OCI-LY3 (cell line): ENCODE data around the gene SMO.

Experiments used
- H2AFZ ChIP-seq: fragments of 200-600, 300-600 bp; shearing (Covaris generic); 2 replicates; pipeline ENCODE4 v1.6.0; 2014; ENCODE audit warnings: antibody characterized with exemption, low read depth, low read length
- H3K27ac ChIP-seq: fragments of 200-600, 300-600 bp; sonication (generic); 2 replicates; pipeline ENCODE4 v1.5.1; 2014; ENCODE audit warnings: mild to moderate bottlenecking, low read length, moderate library complexity, mixed read lengths
- H3K27me3 ChIP-seq: fragments of 200-600, 300-600 bp; sonication (generic); 2 replicates; pipeline ENCODE4 v1.6.1; 2014; ENCODE audit warnings: low read depth, low read length, mixed read lengths
- H3K36me3 ChIP-seq: fragments of 200-600, 300-600 bp; sonication (generic); replicated peaks from 2 replicates; pipeline ENCODE3; 2014; ENCODE audit warnings: low read depth, low read length, mixed read lengths
- H3K4me1 ChIP-seq: fragments of 300-600, 200-600 bp; sonication (generic); 2 replicates; pipeline ENCODE4 v1.6.1; 2014; ENCODE audit warnings: low read length, mixed read lengths
- H3K4me2 ChIP-seq: fragments of 200-600, 300-600 bp; sonication (generic); 2 replicates; pipeline ENCODE4 v1.6.1; 2014; ENCODE audit warnings: low read length, mixed read lengths
- H3K4me3 ChIP-seq: fragments of 300-600, 200-600 bp; sonication (generic); 2 replicates; pipeline ENCODE4 v1.5.1; 2014; ENCODE audit warnings: antibody characterized with exemption, mild to moderate bottlenecking, low read length, moderate library complexity
- H3K79me2 ChIP-seq: fragments of 300-600, 200-600 bp; shearing (Covaris generic); 2 replicates; pipeline ENCODE4 v1.6.1; 2014; ENCODE audit warnings: mild to moderate bottlenecking, low read length, mixed read lengths
- H3K9ac ChIP-seq: fragments of 300-600, 200-600 bp; shearing (Covaris generic); 2 replicates; pipeline ENCODE4 v1.6.0; 2014; ENCODE audit warnings: mild to moderate bottlenecking, low read length, moderate library complexity
- H3K9me3 ChIP-seq: fragments of 200-600, 300-600 bp; shearing (Covaris generic); 2 replicates; pipeline ENCODE4 v1.6.1; 2014; ENCODE audit warnings: low read length, mixed read lengths; ENCODE audit not compliant: insufficient read depth
- H4K20me1 ChIP-seq: fragments of 200-600, 300-600 bp; sonication (generic); 2 replicates; pipeline ENCODE4 v1.6.1; 2016; ENCODE audit warnings: low read length, mixed read lengths; ENCODE audit not compliant: insufficient read depth
- EZH2phosphoT487 ChIP-seq: fragments of 200-600 bp; shearing (Covaris generic); IDR thresholded peaks from 2 replicates; pipeline ENCODE4 v1.6.1; 2018; ENCODE audit warnings: antibody characterized with exemption, mixed run types, low read depth
- TF ChIP-seq, protein P1 (sequence below): fragments of 200-600, 300-600 bp; sonication (generic); IDR thresholded peaks from 2 replicates; pipeline ENCODE4 v1.5.1; 2014; ENCODE audit warnings: antibody characterized with exemption, low read length, low read depth

Gene SMO

DNA sequence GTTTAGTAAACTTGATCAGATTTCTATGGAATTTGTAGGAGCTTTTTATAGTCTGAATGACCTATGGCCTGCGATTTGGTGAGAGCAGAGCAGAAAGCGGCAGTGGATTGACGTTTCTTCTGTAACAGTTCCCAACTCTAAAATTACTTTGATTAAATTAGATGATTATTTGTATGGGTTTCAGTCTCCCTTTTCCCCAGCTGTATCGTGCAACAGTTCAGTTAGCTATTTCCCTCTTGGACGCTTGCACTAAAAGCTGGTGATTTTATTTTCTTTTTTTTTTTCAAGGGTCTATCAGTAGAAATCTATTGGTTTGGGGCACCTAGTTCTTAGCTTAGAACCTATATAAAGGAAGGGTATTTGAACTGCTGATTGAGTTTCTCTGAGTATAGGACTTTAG is 43.2 kb downstream of the SMO start:
- Histone ChIP-seq H3K9ac (no peak overlapping the region), H3K4me2 (no peak overlapping the region), H3K27ac (no peak overlapping the region), H3K9me3 (no peaks in the 10 kb centered on the region), H3K27me3 (no peaks in the 10 kb centered on the region), H4K20me1 (no peaks in the 10 kb centered on the region), H3K36me3 (no peaks in the 10 kb centered on the region), H2AFZ (no peak overlapping the region), H3K4me1 (peaks cover 12% of the 10 kb centered on the region), H3K79me2 (no peaks in the 10 kb centered on the region), H3K4me3 (no peak overlapping the region)
- TF ChIP-seq EZH2phosphoT487, result no peak
- TF ChIP-seq, protein P1, sequence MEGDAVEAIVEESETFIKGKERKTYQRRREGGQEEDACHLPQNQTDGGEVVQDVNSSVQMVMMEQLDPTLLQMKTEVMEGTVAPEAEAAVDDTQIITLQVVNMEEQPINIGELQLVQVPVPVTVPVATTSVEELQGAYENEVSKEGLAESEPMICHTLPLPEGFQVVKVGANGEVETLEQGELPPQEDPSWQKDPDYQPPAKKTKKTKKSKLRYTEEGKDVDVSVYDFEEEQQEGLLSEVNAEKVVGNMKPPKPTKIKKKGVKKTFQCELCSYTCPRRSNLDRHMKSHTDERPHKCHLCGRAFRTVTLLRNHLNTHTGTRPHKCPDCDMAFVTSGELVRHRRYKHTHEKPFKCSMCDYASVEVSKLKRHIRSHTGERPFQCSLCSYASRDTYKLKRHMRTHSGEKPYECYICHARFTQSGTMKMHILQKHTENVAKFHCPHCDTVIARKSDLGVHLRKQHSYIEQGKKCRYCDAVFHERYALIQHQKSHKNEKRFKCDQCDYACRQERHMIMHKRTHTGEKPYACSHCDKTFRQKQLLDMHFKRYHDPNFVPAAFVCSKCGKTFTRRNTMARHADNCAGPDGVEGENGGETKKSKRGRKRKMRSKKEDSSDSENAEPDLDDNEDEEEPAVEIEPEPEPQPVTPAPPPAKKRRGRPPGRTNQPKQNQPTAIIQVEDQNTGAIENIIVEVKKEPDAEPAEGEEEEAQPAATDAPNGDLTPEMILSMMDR, result no peak

DNA sequence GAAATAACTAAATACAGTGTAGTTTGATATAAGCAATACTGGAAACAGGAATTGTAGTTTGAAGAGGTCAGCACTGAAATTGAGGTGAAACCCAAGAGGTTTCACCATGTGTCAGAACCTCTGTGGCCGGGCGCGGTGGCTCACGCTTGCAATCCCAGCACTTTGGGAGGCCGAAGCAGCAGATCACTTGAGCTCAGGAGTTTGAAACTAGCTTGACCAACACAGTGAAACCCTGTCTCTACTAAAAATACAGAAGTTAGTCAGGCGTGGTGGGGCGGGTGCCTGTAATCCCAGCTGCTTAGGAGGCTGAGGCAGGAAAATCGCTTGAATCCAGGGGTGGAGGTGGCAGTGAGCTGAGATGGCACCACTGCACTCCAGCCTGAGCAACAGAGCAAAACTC is 50.1 kb downstream of the SMO start:
- no peak overlapping the region for H3K9ac ChIP-seq
- H3K36me3 ChIP-seq, result no peaks in the 10 kb centered on the region
- H3K4me1 ChIP-seq, result no peaks in the 10 kb centered on the region; the same call in 1 of the 2 replicates
- TF ChIP-seq, protein P1, result no peak
- TF ChIP-seq EZH2phosphoT487, result no peak
- H3K27me3 ChIP-seq, result no peaks in the 10 kb centered on the region
- H3K4me2 ChIP-seq, result no peak overlapping the region
- no peak overlapping the region for H3K4me3 ChIP-seq
- H3K79me2 ChIP-seq, result no peaks in the 10 kb centered on the region
- H3K27ac ChIP-seq, result no peak overlapping the region
- no peaks in the 10 kb centered on the region for H4K20me1 ChIP-seq
- no peaks in the 10 kb centered on the region for H3K9me3 ChIP-seq
- H2AFZ ChIP-seq, result no peak overlapping the region

DNA sequence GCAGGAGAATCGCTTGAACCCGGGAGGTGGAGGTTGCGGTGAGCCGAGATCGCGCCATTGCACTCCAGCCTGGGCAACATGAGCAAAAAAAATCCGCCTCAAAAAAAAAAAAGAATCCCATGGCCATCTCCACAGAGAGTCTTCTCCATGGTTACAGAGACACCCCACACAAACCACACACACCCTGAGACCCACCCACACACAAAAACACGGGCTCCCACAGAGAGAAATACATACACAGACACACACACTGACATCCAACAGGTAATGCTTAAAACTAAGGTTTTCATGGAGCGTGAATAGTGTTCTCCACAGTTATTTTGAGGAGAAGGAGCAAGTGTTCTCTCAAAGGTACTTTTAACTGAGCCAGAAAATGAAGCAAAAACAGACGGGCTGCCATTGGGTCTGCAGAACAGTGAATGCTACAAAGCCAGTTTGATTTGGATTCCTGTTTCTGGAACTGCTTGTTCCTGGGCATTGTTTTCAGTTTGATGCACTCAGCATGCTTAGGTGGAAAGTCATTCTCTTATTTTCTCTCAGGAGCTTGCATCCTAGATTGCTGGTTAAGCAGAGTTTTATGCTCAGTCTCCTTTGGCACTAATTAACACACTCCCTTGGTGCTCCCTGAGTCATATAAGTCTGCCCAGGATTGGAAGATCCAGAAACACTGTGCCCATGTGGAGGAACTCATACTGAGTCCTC is 51.8 kb downstream of the SMO start:
- Histone ChIP-seq H4K20me1 (no peaks in the 10 kb centered on the region), H3K9me3 (no peaks in the 10 kb centered on the region), H3K27me3 (no peaks in the 10 kb centered on the region), H3K9ac (no peak overlapping the region), H3K79me2 (no peaks in the 10 kb centered on the region), H3K36me3 (no peaks in the 10 kb centered on the region), H2AFZ (no peak overlapping the region), H3K27ac (no peak overlapping the region), H3K4me3 (no peak overlapping the region), H3K4me1 (no peaks in the 10 kb centered on the region; the same call in 1 of the 2 replicates), H3K4me2 (no peak overlapping the region)
- no peak for TF ChIP-seq EZH2phosphoT487
- TF ChIP-seq, protein P1, result no peak

DNA sequence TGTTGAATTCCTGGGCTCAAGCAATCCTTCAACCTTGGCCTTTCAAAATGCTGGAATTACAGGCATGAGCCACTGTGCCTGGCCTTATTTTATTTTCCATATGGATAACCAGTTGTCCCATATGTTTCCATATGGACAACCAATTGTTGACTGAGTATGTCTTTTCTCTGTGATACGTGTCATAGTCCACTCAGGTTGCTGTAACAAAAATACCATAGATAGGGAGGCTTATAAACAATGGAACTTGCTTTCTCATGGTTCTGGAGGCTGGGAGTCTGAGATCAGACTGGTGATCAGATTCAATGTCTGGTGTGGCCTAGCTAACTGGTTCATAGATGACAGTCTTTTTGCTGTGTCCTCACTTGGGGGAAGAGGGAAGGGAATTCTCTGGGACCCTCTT is 55.8 kb downstream of the SMO start:
- Histone ChIP-seq H4K20me1 (no peaks in the 10 kb centered on the region), H2AFZ (no peak overlapping the region), H3K4me3 (no peak overlapping the region), H3K79me2 (no peaks in the 10 kb centered on the region), H3K4me1 (no peaks in the 10 kb centered on the region), H3K27ac (no peak overlapping the region), H3K36me3 (no peaks in the 10 kb centered on the region), H3K9me3 (no peaks in the 10 kb centered on the region), H3K9ac (no peak overlapping the region), H3K27me3 (no peaks in the 10 kb centered on the region), H3K4me2 (no peak overlapping the region)
- TF ChIP-seq EZH2phosphoT487, result no peak
- TF ChIP-seq, protein P1, result no peak
